Pancreas (tissue), 10 donors: ENCODE measurements around the gene GOLGA6L7. TPM values are rescaled to one million over a fixed set of nuclear protein-coding genes. Genes with fewer than 3 reads are reported as not detected.
A peak's percentile ranks its signal among the peaks of the same experiment; 100 is the strongest.

Experiments
- ATAC-seq, 4 donors: fragments of 200-7000 bp; cut with Tn5 transposase; one replicate each; pipeline versions ENCODE4 v1.8.0 to v1.9.1; 2020; ENCODE audit warnings: mild to moderate bottlenecking in 4 of 4, moderate library complexity in 4 of 4
- DNase-seq, 6 donors: peaks; one replicate each; pipeline ENCODE4 v3.0.0-alpha.2; 2020
- FAIRE-seq: peaks from 2 replicates; lab custom pipeline; 2012; peaks lifted over from hg19 to GRCh38; lab: Jason Lieb, UNC
- H3K27ac ChIP-seq, 4 donors: fragments of 200-600 bp; sonication (generic); 1 replicate in 3 of 4; 2 replicates in 1 of 4; pipeline versions ENCODE4 v1.5.0 to v1.8.0; 2020
- H3K27me3 ChIP-seq, 4 donors: fragments of 200-600 bp; one replicate each; pipeline ENCODE4 v1.8.0; 2021
- H3K36me3 ChIP-seq, 3 donors: fragments of 200-600 bp; sonication (generic) in 1 of 3; one replicate each; pipeline versions ENCODE4 v1.5.0 to v1.8.0; 2020 to 2021
- H3K4me1 ChIP-seq, 3 donors: fragments of 200-600 bp; one replicate each; pipeline ENCODE4 v1.8.0; 2021
- H3K4me3 ChIP-seq, 4 donors: fragments of 200-600 bp; sonication (generic) in 2 of 4; one replicate each; pipeline versions ENCODE4 v1.5.0 to v1.8.0; 2020 to 2021
- H3K9me3 ChIP-seq, 4 donors: fragments of 200-600 bp; one replicate each; pipeline ENCODE4 v1.8.0; 2021
- WGBS, 2 donors: extraction: QIAGEN DNeasy Blood & Tissue Kit; methylation state at CpG; one replicate each; pipeline ENCODE4 v1.1.7; 2013; 5-methylcytosine and 5-hydroxymethylcytosine counted together
- intact Hi-C, 3 donors: fragments of 100-400 bp; cut with DNase I; formaldehyde crosslinking; loops; one replicate each; pipeline versions ENCODE4 v1.11.1 to v1.14.2; 2022
- polyA plus RNA-seq, 2 donors: library from polyadenylated mRNA; stranded (reverse); fragments of 200-250 nt; gene quantifications; one replicate each; pipeline ENCODE4 v1.2.3, GENCODE V29; 2013
- total RNA-seq, 6 donors: library from RNA; stranded (reverse); fragmentation: NEBNext Ultra II Directional in 4 of 6; extraction: Animal tissue kit (Norgen Biotek cat#: 25700) in 4 of 6; gene quantifications; one replicate each; pipeline versions ENCODE4 v1.2.1 to v1.2.4, GENCODE V29; 2021 to 2023
- TF ChIP-seq, protein P1 (sequence below), 4 donors: fragments of 200-600 bp; sonication (generic) in 3 of 4; IDR thresholded peaks; one replicate each; pipeline versions ENCODE4 v1.5.0 to v1.8.0; 2021; ENCODE audit warnings: antibody characterized with exemption in 4 of 4
- donor health status: healthy with polysubstance abuse.
- donor health status: DM: no; HTN: no; CAD: no; lungs with moderate emphysema.
- donor health status: DM: no; HTN: no; CAD: no.
- donor health status: control.
- donor health status: control.
- donor health status: Bipolar disorder and iron deficiency.
- donor health status: DM: yes; HTN: yes; CAD: no.
- donor health status: DM: no; HTN: no; CAD: no.
- donor health status: DM: no; HTN: no; CAD: no.
- donor health status: DM: yes; HTN: yes; CAD: no.

GOLGA6L7 gene
- total and polyA plus RNA-seq, 8 donors = not detected

DNA sequence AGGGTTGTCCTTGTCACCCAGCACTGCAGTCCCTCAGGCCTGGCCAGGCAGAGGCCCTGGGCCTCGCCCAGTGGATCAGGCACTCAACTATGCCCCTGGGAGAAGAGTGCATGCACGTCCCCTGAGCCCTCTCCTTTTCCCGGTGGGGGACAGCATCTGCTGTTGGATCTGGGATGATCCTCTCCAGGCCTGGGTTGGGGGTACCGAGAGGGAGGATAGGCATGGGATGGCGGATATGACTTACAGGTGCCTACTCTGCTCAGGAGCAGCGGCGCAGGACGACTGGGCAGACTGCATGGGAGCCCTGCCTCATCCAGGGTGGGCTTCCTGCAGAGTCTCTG lies 28.4 kb upstream of the GOLGA6L7 start:
- Histone ChIP-seq H3K27ac (no peak overlapping the region), H3K36me3 (no peaks in the 10 kb centered on the region), H3K4me1 (peaks cover 0 to 10% (median 5%) of the 10 kb centered on the region in 3 donors), H3K9me3 (no peaks in the 10 kb centered on the region), H3K4me3 (no peak overlapping the region), H3K27me3 (no peaks in the 10 kb centered on the region)
- FAIRE-seq (no peak), ATAC-seq (no peak), DNase-seq (peak in 1 of 6 donors; percentile 26)
- intact Hi-C loops = no loop called here
- TF ChIP-seq, protein P1, sequence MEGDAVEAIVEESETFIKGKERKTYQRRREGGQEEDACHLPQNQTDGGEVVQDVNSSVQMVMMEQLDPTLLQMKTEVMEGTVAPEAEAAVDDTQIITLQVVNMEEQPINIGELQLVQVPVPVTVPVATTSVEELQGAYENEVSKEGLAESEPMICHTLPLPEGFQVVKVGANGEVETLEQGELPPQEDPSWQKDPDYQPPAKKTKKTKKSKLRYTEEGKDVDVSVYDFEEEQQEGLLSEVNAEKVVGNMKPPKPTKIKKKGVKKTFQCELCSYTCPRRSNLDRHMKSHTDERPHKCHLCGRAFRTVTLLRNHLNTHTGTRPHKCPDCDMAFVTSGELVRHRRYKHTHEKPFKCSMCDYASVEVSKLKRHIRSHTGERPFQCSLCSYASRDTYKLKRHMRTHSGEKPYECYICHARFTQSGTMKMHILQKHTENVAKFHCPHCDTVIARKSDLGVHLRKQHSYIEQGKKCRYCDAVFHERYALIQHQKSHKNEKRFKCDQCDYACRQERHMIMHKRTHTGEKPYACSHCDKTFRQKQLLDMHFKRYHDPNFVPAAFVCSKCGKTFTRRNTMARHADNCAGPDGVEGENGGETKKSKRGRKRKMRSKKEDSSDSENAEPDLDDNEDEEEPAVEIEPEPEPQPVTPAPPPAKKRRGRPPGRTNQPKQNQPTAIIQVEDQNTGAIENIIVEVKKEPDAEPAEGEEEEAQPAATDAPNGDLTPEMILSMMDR (IDR thresholded peaks at IDR 0.05) = no peak
- 89 to 90% methylated on average over 8 of the region's 8 CpGs for WGBS, 2 donors

DNA sequence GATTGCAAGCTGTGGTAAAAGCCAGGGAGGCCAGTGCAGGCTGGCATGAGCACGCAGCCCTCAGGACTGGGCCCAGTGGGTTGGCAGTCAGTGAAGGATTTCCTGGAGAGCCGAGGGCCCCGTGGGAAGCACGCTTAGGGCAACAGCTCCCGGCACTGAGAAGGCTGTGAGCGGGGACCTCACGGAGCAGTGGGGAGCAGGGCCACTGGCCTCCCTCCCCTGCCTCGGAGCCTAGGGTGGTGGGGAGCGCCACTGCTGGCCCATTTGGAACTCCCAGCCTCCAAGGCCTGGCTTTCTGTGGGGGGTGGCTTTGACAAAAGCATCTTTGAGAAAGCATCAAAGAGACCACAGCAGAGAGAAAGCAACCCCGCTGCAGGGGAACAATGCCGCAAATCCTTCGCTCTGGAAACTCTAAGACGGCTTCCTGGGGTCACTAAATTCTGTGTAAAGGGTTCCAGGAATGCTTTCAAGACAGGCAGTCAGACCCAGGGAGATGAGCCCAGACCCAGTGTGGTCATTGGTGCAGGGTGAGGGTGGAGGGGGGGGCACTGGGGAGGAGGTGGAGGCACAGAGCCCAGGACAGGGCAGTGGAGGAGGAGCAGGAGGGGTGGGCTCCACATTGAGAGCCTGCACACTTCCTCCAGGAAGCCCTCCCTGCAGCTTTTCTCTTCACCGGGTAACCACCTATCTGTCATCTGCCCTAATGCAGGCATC lies 27.8 kb upstream of the GOLGA6L7 start:
- Histone ChIP-seq H3K9me3 (no peaks in the 10 kb centered on the region), H3K36me3 (no peaks in the 10 kb centered on the region), H3K4me1 (peaks cover 0 to 8% (median 5%) of the 10 kb centered on the region in 3 donors), H3K27ac (no peak overlapping the region), H3K4me3 (no peak overlapping the region), H3K27me3 (no peaks in the 10 kb centered on the region)
- no peak for FAIRE-seq
- peak in 1 of 6 donors; percentile 49 for DNase-seq
- no peak for ATAC-seq
- intact Hi-C loops = no loop called here
- WGBS, 2 donors = 86 to 91% methylated on average over 14 of the region's 14 CpGs
- TF ChIP-seq, protein P1 (IDR thresholded peaks at IDR 0.05) = no peak

DNA sequence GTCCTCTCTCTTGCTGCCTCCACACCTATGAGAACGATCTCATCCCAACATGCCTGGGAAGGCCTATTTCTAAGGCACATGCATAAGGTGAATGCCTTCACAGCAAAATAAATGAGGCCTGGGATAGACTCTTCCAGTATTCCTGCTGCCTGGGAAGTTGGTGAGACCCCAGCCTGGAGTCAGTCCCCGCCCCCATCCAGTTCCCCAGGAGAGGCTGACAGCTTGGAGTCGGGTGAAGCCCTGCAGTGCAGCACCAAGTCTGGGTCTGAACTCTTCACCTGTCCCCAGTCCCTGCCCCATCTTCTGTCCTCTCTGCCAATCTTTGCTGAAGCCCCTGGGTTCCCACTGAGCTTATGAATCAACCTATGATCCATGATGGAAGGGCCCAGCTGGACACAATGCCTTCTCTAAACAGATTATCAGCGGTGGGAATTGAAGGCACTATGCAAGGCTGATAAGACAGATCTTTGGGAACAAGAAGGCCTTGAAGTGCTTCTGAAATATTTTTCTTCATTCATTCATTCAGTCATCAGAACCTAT lies 27.1 kb upstream of the GOLGA6L7 start:
- intact Hi-C loops = no loop called here
- H3K9me3 ChIP-seq = no peaks in the 10 kb centered on the region
- TF ChIP-seq, protein P1 (IDR thresholded peaks at IDR 0.05) = no peak
- 89 to 90% methylated on average over 4 of the region's 4 CpGs for WGBS, 2 donors
- no peak for ATAC-seq
- no peak overlapping the region for H3K27ac ChIP-seq
- no peak overlapping the region for H3K4me3 ChIP-seq
- no peak for FAIRE-seq
- peak in 1 of 6 donors; percentile 20 for DNase-seq
- H3K4me1 ChIP-seq = peaks cover 0 to 5% (median 3%) of the 10 kb centered on the region in 3 donors
- H3K27me3 ChIP-seq = no peaks in the 10 kb centered on the region
- no peaks in the 10 kb centered on the region for H3K36me3 ChIP-seq

DNA sequence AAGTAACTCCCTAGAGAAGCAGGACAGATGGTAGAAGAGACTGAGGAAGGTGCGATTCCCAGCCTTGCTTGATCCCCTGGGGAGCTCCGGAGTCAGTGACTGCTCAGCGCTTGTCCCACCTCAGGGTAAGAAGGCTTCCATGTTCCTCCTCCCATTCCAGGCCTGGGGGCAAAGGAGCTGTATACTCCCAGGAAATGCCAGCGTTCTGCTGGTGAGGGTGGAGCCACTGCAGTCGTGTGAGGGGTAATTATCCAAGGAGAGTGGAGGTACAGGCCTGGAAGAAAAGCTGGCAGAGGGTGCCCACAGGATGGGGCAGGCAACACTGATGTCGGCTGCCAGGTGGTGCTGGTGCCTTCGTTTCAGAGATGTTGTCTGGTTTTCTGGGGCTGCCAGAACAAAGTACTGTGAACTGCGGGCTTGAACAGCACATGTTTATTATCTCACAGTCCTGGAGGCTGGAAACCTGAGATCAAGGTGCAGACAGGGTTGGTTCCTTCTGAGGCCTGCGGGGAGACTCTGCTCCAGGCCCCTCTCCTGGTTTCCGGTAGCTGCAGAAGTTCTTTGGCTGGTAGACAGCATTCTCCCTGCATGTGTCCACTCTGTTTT lies 25.2 kb upstream of the GOLGA6L7 start:
- FAIRE-seq (no peak), DNase-seq (peak in 5 of 6 donors; percentile 52 to 68 (median 61))
- 38 to 44% methylated on average over 10 of the region's 10 CpGs for WGBS, 2 donors

More for the DNA sequence above, 25.2 kb upstream of the GOLGA6L7 start:
- intact Hi-C loops = no loop called here
- no peaks in the 10 kb centered on the region for H3K9me3 ChIP-seq
- peaks cover 0 to 5% (median 3%) of the 10 kb centered on the region in 3 donors for H3K4me1 ChIP-seq
- H3K27me3 ChIP-seq = no peaks in the 10 kb centered on the region
- no peak overlapping the region for H3K4me3 ChIP-seq
- peak; percentile 80 to 86 (median 84) for ATAC-seq
- no peaks in the 10 kb centered on the region for H3K36me3 ChIP-seq
- TF ChIP-seq, protein P1 (IDR thresholded peaks at IDR 0.05) = no peak
- H3K27ac ChIP-seq = peak overlapping the region; percentile 21 to 47 (median 40)
